ENCODE data around the gene ZC2HC1C.

ZC2HC1C gene

GRCh38 chr14:75101491-75101890 lies 32.0 kb downstream of the ZC2HC1C start:
- no peak for DNase-seq (ENCODE audit: low read depth in 1 of 2, low spot score in 1 of 2)
- H3K27me3 ChIP-seq (ENCODE audit: insufficient read depth, poor library complexity, severe bottlenecking), result no peaks in the 10 kb centered on the region
- H3K27ac ChIP-seq (replicated peaks), result no peak overlapping the region
- H3K4me3 ChIP-seq (replicated peaks; ENCODE audit: insufficient read depth, low read length), result no peak overlapping the region
- TF ChIP-seq SPI1 (IDR thresholded peaks at IDR 0.05; ENCODE audit: borderline replicate concordance, low read depth) (no peak), REST (IDR thresholded peaks at IDR 0.05; ENCODE audit: insufficient replicate concordance, low read depth) (no peak), GABPA (IDR thresholded peaks at IDR 0.05; ENCODE audit: low read depth) (no peak), POLR2AphosphoS5 (IDR thresholded peaks at IDR 0.05; ENCODE audit: low read depth) (no peak), CTCF (IDR thresholded peaks at IDR 0.05; ENCODE audit: insufficient read depth, low read length) (no peak)

GRCh38 chr14:75107186-75107585 lies 37.7 kb downstream of the ZC2HC1C start:
- H3K27me3 ChIP-seq (ENCODE audit: insufficient read depth, poor library complexity, severe bottlenecking), result no peaks in the 10 kb centered on the region
- TF ChIP-seq SPI1 (IDR thresholded peaks at IDR 0.05; ENCODE audit: borderline replicate concordance, low read depth) (no peak), REST (IDR thresholded peaks at IDR 0.05; ENCODE audit: insufficient replicate concordance, low read depth) (no peak), POLR2AphosphoS5 (IDR thresholded peaks at IDR 0.05; ENCODE audit: low read depth) (no peak), CTCF (IDR thresholded peaks at IDR 0.05; ENCODE audit: insufficient read depth, low read length) (no peak), GABPA (IDR thresholded peaks at IDR 0.05; ENCODE audit: low read depth) (no peak)
- H3K27ac ChIP-seq (replicated peaks), result no peak overlapping the region
- no peak for DNase-seq (ENCODE audit: low read depth in 1 of 2, low spot score in 1 of 2)
- no peak overlapping the region for H3K4me3 ChIP-seq (replicated peaks; ENCODE audit: insufficient read depth, low read length)

GRCh38 chr14:75109877-75110276 lies 40.4 kb downstream of the ZC2HC1C start:
- TF ChIP-seq CTCF (IDR thresholded peaks at IDR 0.05; ENCODE audit: insufficient read depth, low read length), result no peak
- no peak for TF ChIP-seq GABPA (IDR thresholded peaks at IDR 0.05; ENCODE audit: low read depth)
- no peak for TF ChIP-seq REST (IDR thresholded peaks at IDR 0.05; ENCODE audit: insufficient replicate concordance, low read depth)
- TF ChIP-seq POLR2AphosphoS5 (IDR thresholded peaks at IDR 0.05; ENCODE audit: low read depth), result no peak
- TF ChIP-seq SPI1 (IDR thresholded peaks at IDR 0.05; ENCODE audit: borderline replicate concordance, low read depth), result no peak
- H3K27ac ChIP-seq (replicated peaks), result no peak overlapping the region
- no peaks in the 10 kb centered on the region for H3K27me3 ChIP-seq (ENCODE audit: insufficient read depth, poor library complexity, severe bottlenecking)
- no peak for DNase-seq (ENCODE audit: low read depth in 1 of 2, low spot score in 1 of 2)
- H3K4me3 ChIP-seq (replicated peaks; ENCODE audit: insufficient read depth, low read length), result no peak overlapping the region
